GM21737 (cell line): ENCODE data around the gene EMP1.

Source experiments
- ATAC-seq: cut with Tn5 transposase; IDR thresholded peaks from one replicate; pipeline ENCODE4 v1.9.1; 2021; ENCODE audit warnings: mild to moderate bottlenecking, moderate library complexity; ENCODE audit not compliant: unreplicated experiment

Gene EMP1

GRCh38 chr12:13195250-13195649 lies 1.3 kb upstream of the EMP1 start:
- no peak for ATAC-seq

- ATAC-seq, result no peak
These were observed 769 bp upstream of the EMP1 start for GRCh38 chr12:13195785-13196129.

- no peak for ATAC-seq
These were observed 506 bp downstream of the EMP1 start for GRCh38 chr12:13197032-13197431.

DNA sequence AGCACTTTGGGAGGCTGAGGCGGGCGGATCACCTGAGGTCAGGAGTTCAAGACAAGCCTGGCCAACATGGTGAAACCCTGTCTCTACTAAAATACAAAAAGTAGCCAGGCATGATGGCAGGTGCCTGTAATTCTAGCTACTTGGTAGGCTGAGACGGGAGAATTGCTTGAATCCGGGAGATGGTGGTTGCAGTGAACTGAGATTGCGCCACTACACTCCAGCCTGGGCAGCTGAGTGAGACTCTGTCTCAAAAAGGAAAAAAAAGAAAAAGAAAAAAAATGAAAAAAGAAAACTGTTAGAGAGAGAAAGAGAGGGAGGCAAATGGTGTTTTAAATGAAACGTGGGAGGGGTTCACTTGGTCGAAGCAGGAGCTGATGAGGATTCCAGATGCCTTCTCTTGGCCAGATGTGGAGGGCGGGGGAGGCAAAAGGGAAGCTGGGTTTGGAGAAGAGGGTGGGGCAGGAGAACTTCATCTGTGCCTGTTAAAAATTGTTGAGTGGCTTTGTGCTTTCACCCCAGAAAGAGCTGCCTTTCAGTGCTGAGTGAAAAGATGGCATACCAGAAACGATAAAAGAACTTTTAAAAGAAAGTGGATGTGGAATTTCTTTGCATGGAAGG lies 1.1 kb downstream of the EMP1 start:
- ATAC-seq, result no peak

DNA sequence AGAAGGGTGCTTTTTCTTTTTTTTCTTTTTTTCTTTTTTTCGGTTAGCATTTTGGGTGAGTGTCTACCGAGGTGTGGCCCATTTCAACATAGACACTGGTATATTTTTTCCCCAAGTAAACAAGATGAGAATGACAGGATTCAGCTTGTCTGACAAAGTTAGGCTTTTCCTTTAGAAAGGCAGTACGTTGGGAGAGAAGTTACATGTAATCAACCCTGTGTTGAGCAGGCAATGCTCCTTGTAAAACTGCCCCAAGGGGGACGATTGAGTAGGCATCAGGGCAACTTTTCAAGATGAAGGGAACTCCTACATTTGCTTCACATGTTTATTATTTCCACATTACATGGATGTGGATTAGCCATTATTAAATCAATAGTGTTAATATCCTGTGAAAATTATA lies 1.7 kb downstream of the EMP1 start:
- ATAC-seq, result no peak

GRCh38 chr12:13198876-13199275 lies 2.4 kb downstream of the EMP1 start:
- ATAC-seq, result no peak

DNA sequence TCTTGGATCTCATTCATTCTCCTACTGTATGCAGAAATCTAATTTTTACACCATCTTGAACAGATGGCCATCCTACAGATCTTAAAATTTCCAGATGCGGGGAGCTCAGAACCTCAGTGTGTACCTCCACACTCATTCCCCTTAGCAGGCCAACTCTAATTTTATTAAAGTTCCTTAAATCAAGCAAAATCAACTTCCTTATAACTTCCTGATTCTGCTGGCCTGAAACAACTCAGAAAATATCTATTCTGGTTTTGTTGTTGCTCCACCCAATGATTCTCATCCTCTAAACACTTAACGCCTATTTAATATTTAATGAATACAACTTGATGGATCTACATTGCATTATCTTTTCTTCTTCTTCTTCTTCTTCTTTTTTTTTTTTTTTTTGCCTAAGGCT lies 3.1 kb downstream of the EMP1 start:
- ATAC-seq, result no peak

GRCh38 chr12:13200841-13201240 lies 4.3 kb downstream of the EMP1 start:
- no peak for ATAC-seq

DNA sequence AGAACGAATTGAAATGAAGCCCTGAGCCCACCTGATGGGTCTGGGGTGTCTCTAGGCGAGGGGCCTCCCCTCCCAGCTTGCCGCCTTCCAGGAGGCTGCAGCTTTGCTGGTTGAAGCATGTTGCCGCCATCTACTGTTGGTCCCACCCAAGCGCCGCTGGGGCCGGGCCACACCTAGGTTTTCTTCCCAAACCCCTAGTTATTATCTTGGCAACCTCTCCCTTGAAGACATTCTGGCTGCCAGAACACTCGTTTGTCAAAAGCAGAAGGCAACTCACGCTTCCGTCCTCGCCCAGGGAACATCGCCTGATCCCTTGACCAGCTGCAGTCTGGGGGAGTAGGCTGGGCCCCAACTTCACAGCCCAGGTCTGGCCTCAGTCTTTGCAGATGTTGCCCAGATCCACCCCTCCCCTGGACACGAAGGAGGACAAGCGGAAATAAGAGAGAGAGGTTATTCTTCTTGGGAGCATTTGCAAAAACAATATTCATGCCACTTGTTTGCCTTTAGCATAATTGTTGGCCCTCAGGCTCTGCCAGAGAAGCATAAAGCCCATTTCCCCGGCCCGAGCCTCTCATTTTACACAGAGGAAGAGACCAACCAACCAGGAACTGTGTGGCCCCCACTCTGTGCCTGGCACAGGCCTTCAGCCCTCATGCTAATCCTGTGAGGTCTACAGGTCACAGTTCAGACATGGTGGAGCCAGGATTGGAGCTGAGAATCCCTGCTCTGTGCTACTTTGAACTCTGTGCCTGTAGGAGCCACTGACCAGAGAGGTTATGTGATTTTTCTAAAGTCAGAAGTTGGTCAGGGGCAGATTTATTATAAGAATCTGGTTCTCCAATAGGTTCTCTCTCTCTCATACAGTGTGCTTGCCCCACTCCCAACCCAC lies 6.8 kb downstream of the EMP1 start:
- no peak for ATAC-seq

GRCh38 chr12:13204428-13204827 lies 7.9 kb downstream of the EMP1 start:
- no peak for ATAC-seq

- ATAC-seq, result no peak
These were observed 9.5 kb downstream of the EMP1 start for GRCh38 chr12:13205809-13206559.

DNA sequence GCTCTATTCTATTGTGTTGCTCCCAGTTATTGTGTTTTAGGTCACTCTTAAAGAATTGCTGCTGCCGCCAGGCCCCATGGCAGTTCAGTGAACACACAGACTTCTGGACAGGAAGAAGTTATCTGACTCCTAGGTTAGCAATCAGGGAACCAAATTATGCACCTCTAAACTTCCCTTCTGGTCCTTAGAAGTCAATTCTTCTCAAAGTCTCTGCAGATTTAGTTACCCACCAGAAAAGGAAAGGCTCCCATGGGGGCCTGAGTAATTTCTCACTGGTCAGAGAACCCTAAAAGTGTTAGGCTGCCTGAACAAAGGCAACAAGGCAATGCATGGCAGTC lies 10.0 kb downstream of the EMP1 start:
- no peak for ATAC-seq

DNA sequence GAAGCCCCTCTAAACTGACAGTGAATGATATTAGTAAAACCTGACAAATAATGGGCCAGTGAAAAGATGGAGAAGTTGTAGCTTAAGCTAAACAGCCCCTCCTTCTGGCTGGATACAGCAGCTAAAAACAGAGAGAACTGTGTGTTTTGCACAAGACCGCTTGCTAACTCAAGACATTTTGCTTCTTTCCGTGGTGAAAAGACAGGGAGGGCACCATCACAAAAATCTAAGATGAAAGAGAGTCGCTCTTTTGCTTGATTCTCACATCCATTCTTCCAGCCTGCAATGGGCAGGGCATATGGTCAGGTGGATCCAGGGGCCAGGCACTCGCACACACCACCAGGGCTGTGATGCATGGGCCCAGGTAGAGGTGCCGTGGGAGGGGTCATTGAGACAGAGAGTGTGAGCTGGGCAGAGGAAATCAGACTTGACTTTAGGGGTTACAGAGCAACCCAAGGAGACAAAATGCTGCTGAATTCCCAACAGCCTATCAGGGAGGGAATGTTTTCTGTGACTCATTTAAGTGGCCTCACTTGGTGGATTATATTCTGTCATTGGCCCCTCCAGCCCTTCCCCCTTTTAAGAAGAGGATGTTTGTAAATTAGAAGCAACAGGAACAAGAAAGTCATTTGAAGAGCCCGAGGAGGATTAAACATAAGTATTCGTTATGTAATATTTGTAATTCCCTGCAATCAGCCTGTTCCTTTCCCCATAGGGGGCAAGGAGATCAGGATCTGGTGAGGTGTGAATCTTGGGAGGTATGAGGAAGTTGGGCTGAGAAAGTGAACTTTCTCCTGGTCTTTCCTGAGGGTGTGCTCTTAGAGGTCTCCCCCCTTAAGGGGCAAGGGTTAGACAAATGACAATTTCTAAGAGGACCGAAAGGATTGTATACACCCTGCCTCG lies 12.3 kb downstream of the EMP1 start:
- no peak for ATAC-seq

DNA sequence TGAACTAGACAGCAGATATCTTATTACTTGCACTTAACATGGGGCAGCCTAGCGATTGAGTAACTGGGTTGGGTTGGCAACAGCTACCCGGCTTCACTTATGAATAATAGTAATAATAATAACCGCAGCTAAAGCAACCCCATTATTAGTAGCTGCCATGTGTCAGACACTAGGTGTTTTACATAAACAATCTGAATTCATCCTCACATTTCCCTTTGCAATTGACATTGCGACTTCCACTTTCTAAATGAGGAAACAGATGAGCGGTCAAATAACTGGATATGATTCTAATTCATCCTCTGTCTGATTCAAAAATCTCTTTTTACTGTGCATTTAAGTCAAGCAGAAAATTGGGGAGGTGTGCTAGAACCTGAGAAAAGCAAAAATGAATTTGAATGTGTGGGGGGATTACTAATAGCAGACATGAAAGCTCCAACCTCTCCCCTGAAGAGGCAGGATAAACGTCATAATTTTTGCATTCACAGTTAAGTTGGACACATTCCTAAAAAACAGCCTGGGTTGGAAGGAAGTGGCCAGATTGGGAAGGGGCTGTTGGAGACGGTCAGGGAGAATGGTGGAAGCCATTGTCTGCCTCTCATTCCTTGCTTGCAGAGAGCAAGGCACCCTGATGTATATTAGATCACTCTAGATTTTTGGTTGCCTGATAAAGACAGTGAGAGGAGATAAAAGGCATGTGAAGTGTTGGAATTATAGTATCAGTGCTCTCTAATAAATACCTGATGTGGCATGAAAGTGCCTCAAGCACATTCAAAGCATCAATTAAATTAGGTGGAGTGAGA lies 13.1 kb downstream of the EMP1 start:
- ATAC-seq, result no peak

DNA sequence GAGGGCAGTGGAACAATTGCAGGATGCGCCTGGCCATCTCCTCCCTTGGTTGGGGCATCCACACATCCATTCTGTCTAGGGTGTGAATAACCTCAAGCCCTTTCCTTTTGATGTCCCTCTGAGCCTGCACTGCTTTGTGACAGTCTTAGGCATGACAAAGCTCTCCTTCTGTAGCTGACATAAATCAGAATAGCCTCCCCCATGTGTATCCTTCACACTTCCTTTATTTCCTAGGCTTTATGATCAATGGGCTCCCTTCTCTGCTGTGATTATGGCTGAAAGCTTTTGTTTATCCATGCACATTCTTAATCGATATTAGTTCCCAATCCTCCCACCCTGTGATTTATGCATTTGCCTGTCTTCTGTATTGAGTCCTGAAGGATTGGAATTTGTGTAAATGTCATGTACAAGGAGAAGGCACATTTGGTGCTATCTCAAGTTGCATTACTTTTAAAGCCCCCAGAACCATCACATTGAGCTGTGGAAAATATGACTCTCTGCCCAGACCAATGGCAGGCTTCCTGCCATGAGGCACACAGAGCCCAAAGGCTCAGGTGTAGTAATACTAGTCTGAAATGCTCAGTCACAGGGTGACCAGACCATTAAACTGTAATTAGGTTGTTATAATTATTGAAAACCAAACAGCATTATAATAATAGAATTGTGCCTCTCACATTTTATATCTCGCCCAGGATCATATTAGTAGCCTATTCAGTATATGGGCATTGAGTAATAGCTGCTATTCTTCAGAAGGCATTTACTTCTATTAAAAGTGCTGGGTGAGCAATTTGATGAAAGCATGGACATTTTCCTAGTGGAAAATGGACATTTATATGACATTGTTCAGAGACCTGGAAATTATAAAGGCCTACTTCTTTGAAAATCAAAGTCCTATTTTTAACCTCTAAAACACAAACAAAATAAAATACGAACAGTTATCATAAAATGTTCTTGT lies 14.0 kb downstream of the EMP1 start:
- no peak for ATAC-seq

DNA sequence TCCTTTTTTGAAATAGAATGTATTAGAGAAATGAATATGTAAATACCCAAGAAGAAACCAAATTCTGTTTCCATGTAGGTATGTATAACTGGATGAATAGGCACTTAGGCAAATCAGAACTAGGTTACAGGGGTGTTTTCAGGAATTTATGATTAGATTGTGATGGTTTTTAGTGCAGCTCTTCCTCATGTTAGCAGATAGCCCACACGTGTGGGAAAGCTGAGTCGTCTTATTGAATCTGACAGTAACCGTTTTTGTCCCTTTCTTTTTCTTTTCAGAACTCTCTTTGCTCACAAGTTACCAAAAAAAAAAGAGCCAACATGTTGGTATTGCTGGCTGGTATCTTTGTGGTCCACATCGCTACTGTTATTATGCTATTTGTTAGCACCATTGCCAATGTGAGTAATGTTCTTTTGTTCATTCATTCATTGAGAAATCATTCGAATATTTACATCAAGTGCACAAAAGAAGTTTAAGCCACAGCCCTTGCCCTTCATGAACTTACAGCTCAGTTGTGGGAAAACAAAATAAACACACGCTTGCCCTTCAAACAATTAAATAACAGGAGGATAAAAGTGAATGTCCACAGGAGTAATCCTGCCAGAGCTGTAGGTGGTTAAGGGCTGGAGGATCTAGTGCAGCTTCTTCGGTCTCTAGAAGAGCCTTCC lies 14.8 kb downstream of the EMP1 start:
- ATAC-seq, result no peak

DNA sequence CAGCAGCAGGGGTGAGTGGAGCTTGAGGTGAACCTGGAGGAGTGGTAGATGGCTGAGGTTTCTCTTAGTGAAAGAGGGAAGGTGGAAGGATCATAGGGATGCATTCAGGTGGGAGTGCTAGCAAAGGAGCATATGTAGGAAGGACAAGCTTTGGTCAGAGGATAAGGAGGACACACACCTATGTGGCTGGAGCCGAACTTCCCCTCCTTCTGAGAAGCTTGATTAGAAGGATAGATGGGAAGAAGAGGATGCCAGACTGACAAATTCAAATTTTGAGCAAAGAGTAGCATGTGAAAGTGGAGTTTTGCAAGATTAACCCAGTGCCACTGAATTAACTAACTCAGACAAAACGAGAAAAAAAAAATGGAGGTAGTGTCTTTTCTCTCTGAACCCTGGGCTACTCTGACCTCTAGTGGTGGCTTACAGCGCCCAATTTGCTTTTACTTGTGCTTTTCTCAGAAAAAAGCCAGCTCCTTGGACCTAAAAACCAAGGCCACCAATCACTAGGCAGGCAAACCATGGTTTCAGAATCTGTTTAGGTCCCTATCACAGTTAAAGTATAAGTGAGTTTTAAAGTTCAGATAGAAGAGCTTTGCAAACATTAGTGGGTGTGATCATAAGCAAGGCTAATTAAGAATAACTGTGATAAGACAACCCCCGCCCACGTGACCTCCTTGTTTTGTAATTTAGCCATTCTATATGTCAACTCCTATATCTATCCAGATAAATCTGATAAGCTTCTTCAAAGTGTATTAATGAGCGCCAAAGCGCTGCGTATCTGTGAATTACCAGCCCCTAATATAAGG lies 15.5 kb downstream of the EMP1 start:
- no peak for ATAC-seq

DNA sequence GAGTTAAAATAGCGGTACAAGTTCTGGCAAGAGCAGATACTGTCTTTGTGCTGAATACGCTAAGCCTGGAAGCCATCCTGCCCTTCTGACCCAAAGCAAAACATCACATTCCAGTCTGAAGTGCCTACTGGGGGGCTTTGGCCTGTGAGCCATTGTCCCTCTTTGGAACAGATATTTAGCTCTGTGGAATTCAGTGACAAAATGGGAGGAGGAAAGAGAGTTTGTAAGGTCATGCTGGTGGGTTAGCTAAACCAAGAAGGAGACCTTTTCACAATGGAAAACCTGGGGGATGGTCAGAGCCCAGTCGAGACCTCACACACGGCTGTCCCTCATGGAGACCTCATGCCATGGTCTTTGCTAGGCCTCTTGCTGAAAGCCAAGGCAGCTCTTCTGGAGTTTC lies 18.5 kb downstream of the EMP1 start:
- no peak for ATAC-seq
